Endothelial cell of umbilical vein (primary cell): ENCODE data around the gene ECSIT. TPM values are rescaled to one million over a fixed set of nuclear protein-coding genes. Genes with fewer than 3 reads are reported as not detected.

Experiments used
- BruUV-seq: library from RNA; stranded (reverse); fragments of 400-500 nt; replicated peaks from 2 replicates; lab custom pipeline; 2021; lab: Mats Ljungman, UMichigan
- CTCF ChIA-PET: fragments of 300-600, 350-600 bp; sonication (Branson Sonifier 250); formaldehyde crosslinking; loops from one replicate; lab custom pipeline; 2021; ENCODE audit warnings: antibody characterized with exemption, inconsistent platforms; lab: Charles Lee
- POLR2A ChIA-PET: fragments of 300-600, 350-600 bp; sonication (Branson Sonifier 250); formaldehyde crosslinking; loops from one replicate; lab custom pipeline; 2021; ENCODE audit warnings: antibody characterized with exemption, inconsistent platforms; lab: Charles Lee
- DNase-seq: peaks from one replicate; pipeline ENCODE4 v3.0.0-alpha.2; 2011; ENCODE audit warnings: low read depth, low spot score
- FAIRE-seq: peaks from 2 replicates; lab custom pipeline; 2011; peaks lifted over from hg19 to GRCh38; lab: Jason Lieb, UNC
- H2AFZ ChIP-seq: 2 replicates; pipeline ENCODE4 v1.6.0; 2012; ENCODE audit warnings: low read depth, low read length, control low read depth, inconsistent platforms
- H3K27ac ChIP-seq: 2 replicates; pipeline ENCODE4 v1.5.1; 2011; ENCODE audit warnings: low read depth, mild to moderate bottlenecking, control low read depth, low read length, moderate library complexity; ENCODE audit not compliant: insufficient read depth
- H3K27me3 ChIP-seq, 2 experiments: 2 replicates each; pipeline versions ENCODE4 v1.6.0 to v1.6.1; 2011; ENCODE audit warnings: low read length in 2 of 2, mixed read lengths in 1 of 2; ENCODE audit not compliant: control insufficient read depth in 2 of 2, insufficient read depth in 2 of 2
- H3K36me3 ChIP-seq, 2 experiments: 2 replicates in 1 of 2; 3 replicates in 1 of 2; pipeline ENCODE4 v1.5.1; 2011; ENCODE audit warnings: low read length in 2 of 2, mild to moderate bottlenecking in 1 of 2, moderate library complexity in 1 of 2; ENCODE audit not compliant: control insufficient read depth in 2 of 2, insufficient read depth in 2 of 2; ENCODE audit errors: extremely low read depth in 1 of 2
- H3K4me1 ChIP-seq: 3 replicates; pipeline ENCODE4 v1.5.1; 2011; ENCODE audit warnings: mild to moderate bottlenecking, low read length; ENCODE audit not compliant: control insufficient read depth, insufficient read depth; ENCODE audit errors: extremely low read depth
- H3K4me2 ChIP-seq: 2 replicates; pipeline ENCODE4 v1.6.1; 2011; ENCODE audit warnings: low read length, control low read depth, mixed read lengths; ENCODE audit not compliant: insufficient read depth
- H3K4me3 ChIP-seq, 3 experiments: fragments of 200-600 bp in 1 of 3; sonication (generic), shearing (Covaris generic) in 1 of 3; replicated peaks in 1 of 3; 2 replicates each; pipeline ENCODE4 v1.5.1; 2011 to 2016; ENCODE audit warnings: control low read depth in 3 of 3, low read length in 3 of 3, mild to moderate bottlenecking in 2 of 3, inconsistent platforms in 1 of 3, low read depth in 1 of 3, moderate library complexity in 1 of 3; ENCODE audit not compliant: insufficient read depth in 1 of 3
- H3K79me2 ChIP-seq: 2 replicates; pipeline ENCODE4 v1.6.0; 2012; ENCODE audit warnings: low read length, inconsistent platforms; ENCODE audit not compliant: control insufficient read depth, insufficient read depth
- H3K9ac ChIP-seq: replicated peaks from 2 replicates; pipeline ENCODE3; 2011; ENCODE audit warnings: low read length, control low read depth; ENCODE audit not compliant: insufficient read depth; ENCODE audit errors: extremely low read depth
- H3K9me1 ChIP-seq: replicated peaks from 3 replicates; pipeline ENCODE4 v1.6.0; 2011; ENCODE audit warnings: mild to moderate bottlenecking, low read length; ENCODE audit not compliant: control insufficient read depth, insufficient read depth; ENCODE audit errors: extremely low read depth
- H3K9me3 ChIP-seq: replicated peaks from 2 replicates; pipeline ENCODE4 v1.5.1; 2012; ENCODE audit warnings: low read length, inconsistent platforms; ENCODE audit not compliant: control insufficient read depth, insufficient read depth
- H4K20me1 ChIP-seq: replicated peaks from 2 replicates; pipeline ENCODE3; 2011; ENCODE audit warnings: mild to moderate bottlenecking, low read length; ENCODE audit not compliant: control insufficient read depth, insufficient read depth; ENCODE audit errors: extremely low read depth
- FOS ChIP-seq: IDR thresholded peaks from 2 replicates; pipeline ENCODE4 v1.6.1; 2011; ENCODE audit warnings: mild to moderate bottlenecking, low read length, moderate library complexity, borderline replicate concordance; ENCODE audit not compliant: insufficient read depth
- GATA2 ChIP-seq: IDR thresholded peaks from 2 replicates; pipeline ENCODE4 v1.7.0; 2011; ENCODE audit warnings: low read depth, mild to moderate bottlenecking, moderate library complexity, mixed read lengths, low read length; ENCODE audit not compliant: insufficient read length, insufficient read depth
- MYC ChIP-seq: IDR thresholded peaks from one replicate; pipeline ENCODE4 v1.6.1; 2011; ENCODE audit warnings: mild to moderate bottlenecking, low read depth, low read length
- POLR2A ChIP-seq: IDR thresholded peaks from 2 replicates; pipeline ENCODE4 v1.6.1; 2012; ENCODE audit warnings: low read depth, mild to moderate bottlenecking, control low read depth, low read length
- POLR2AphosphoS5 ChIP-seq: IDR thresholded peaks from 2 replicates; pipeline ENCODE4 v1.6.1; 2012; ENCODE audit warnings: low read depth, mild to moderate bottlenecking, control low read depth, low read length, moderate library complexity; ENCODE audit not compliant: insufficient read depth
- dilution Hi-C: fragments of 300-500 bp; cut with MboI; formaldehyde crosslinking; loops from one replicate; pipeline ENCODE4 v1.15.0; 2019; ENCODE audit warnings: low sequenced_read_pairs; ENCODE audit not compliant: extremely low pct_ligation_motif_present
- intact Hi-C: fragments of 100-400 bp; cut with micrococcal nuclease; formaldehyde crosslinking; loops from one replicate; pipeline ENCODE4 v1.10.0; 2022
- polyA plus RNA-seq, 4 experiments: library from polyadenylated mRNA; depleted of rRNA in 3 of 4; stranded (reverse) in 3 of 4; unstranded in 1 of 4; fragments of >200 nt; gene quantifications; 2 replicates each; pipeline versions ENCODE4 v1.2.1 to v1.2.3, GENCODE V29; 2011 to 2012; ENCODE audit warnings: missing spikeins in 1 of 4
- total RNA-seq: library from RNA; stranded (reverse); gene quantifications from 2 replicates; pipeline ENCODE4 v1.2.3, GENCODE V29; 2021
- TF ChIP-seq, protein P1 (sequence below), 2 donors: IDR thresholded peaks; 1 replicate in 1 of 2; 2 replicates in 1 of 2; pipeline ENCODE4 v1.5.1; 2011; ENCODE audit warnings: low read length in 2 of 2, mild to moderate bottlenecking in 2 of 2, moderate library complexity in 2 of 2, control low read depth in 1 of 2, inconsistent platforms in 1 of 2, low read depth in 1 of 2; ENCODE audit not compliant: insufficient read depth in 1 of 2; ENCODE audit errors: extremely low read depth in 1 of 2

The ECSIT gene
- total and polyA plus RNA-seq, 2 donors (not counting 3 experiments of a cell fraction or from before 2014, with no cell fraction given), result 32.4 to 47.2 TPM

DNA sequence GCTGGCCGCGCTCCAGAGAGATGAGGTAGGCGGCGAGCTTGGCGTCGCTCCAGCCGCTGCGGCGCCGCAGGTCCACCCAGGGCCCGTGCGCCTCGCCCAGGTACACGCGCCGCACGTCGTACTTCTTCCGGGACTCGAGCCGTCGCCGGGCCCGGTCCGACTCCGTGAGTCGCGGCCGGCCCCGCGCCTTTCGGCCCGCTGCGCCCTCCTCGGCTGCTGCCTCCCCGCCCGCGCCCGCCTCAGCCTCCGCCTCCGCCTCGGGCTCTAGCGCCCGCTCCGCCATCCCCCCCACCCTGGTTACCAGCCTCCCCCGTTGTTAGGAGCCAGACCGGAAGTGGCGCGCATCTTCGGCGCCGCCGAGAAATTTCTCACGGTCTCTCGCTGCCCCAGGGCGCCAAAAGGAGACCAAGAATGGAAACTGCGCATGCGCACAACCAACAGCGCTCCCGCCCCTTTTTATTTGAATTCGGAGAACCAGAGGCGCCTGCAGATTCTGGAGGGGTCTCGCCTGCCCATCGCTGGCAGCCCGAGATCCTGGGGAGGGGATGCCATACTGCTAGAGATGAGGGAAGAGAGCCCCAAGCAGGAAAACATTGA is 23.3 kb downstream of the ECSIT start, which contains the start of gene ZNF653:
Gene ZNF653 (minus strand): TSS at position 336 of the 597 bp plus-strand sequence. CDS start 53 bp downstream, at position 283.
- no peaks in the 10 kb centered on the region for H3K79me2 ChIP-seq
- peaks cover 10% of the 10 kb centered on the region for H3K4me1 ChIP-seq
- H4K20me1 ChIP-seq, result no peaks in the 10 kb centered on the region
- H3K4me2 ChIP-seq, result peak within 1 kb of the TSS; percentile 89
- FAIRE-seq, result peak; percentile 90
- dilution Hi-C loops, result no loop called here
- no peaks in the 10 kb centered on the region for H3K36me3 ChIP-seq
- ChIA-PET POLR2A (no interaction called here), CTCF (interaction anchor here (0.8 to 1.4 kb wide), 4 partner anchors 9 to 82 kb away, joined by 3 to 4 read pairs (median 3); partner anchors contain the start of gene ELOF1)
- H3K27me3 ChIP-seq, result no peaks in the 10 kb centered on the region
- H3K9me3 ChIP-seq, result no peaks in the 10 kb centered on the region
- BruUV-seq, result no TSS peak
- H3K9me1 ChIP-seq, result no peaks in the 10 kb centered on the region
- TF ChIP-seq, protein P1, sequence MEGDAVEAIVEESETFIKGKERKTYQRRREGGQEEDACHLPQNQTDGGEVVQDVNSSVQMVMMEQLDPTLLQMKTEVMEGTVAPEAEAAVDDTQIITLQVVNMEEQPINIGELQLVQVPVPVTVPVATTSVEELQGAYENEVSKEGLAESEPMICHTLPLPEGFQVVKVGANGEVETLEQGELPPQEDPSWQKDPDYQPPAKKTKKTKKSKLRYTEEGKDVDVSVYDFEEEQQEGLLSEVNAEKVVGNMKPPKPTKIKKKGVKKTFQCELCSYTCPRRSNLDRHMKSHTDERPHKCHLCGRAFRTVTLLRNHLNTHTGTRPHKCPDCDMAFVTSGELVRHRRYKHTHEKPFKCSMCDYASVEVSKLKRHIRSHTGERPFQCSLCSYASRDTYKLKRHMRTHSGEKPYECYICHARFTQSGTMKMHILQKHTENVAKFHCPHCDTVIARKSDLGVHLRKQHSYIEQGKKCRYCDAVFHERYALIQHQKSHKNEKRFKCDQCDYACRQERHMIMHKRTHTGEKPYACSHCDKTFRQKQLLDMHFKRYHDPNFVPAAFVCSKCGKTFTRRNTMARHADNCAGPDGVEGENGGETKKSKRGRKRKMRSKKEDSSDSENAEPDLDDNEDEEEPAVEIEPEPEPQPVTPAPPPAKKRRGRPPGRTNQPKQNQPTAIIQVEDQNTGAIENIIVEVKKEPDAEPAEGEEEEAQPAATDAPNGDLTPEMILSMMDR (IDR thresholded peaks at IDR 0.05; ENCODE audit: extremely low read depth in 1 of 2, insufficient read depth in 1 of 2, low read depth in 1 of 2, low read length in 2 of 2), result no peak
- TF ChIP-seq MYC, result no peak
- no peak for TF ChIP-seq FOS
- no peak for TF ChIP-seq POLR2A
- TF ChIP-seq GATA2, result no peak
- TF ChIP-seq POLR2AphosphoS5, result peak; percentile 88
- peak within 1 kb of the TSS; percentile 90 for H3K9ac ChIP-seq
- peak; percentile 94 for DNase-seq
- intact Hi-C loops, result loop anchor here (1.0 kb wide), 2 partner anchors 24 to 54 kb away; partner anchors contain the start of genes ECSIT and ELOF1
- peak within 1 kb of the TSS; percentile 93 for H2AFZ ChIP-seq
- H3K27ac ChIP-seq, result peak within 1 kb of the TSS; percentile 81
- H3K4me3 ChIP-seq, result peak within 1 kb of the TSS; percentile 49 to 71 (median 71)
